GM12801 (cell line): ENCODE data around the gene ERCC1.

ENCODE experiments used
- CTCF ChIP-seq: IDR thresholded peaks from one replicate; pipeline ENCODE4 v1.5.1; 2011; ENCODE audit warnings: control low read depth; ENCODE audit not compliant: insufficient read length; ENCODE audit errors: extremely low read depth

ERCC1 gene

GRCh38 chr19:45385392-45386221 lies 38.1 kb downstream of the ERCC1 start:
- TF ChIP-seq CTCF, result no peak

GRCh38 chr19:45382426-45382825 lies 41.3 kb downstream of the ERCC1 start:
- no peak for TF ChIP-seq CTCF

- no peak for TF ChIP-seq CTCF
Measured at GRCh38 chr19:45380107-45380506, 43.6 kb downstream of the ERCC1 start.

- no peak for TF ChIP-seq CTCF
Measured at GRCh38 chr19:45376045-45376724, 47.5 kb downstream of the ERCC1 start.

GRCh38 chr19:45370410-45371204 lies 53.1 kb downstream of the ERCC1 start, which contains the start of gene ERCC2:
Gene ERCC2 (minus strand): TSS chr19:45370573. CDS start chr19:45370540, 33 bp downstream.
- TF ChIP-seq CTCF, result no peak

GRCh38 chr19:45368737-45369340 lies 54.9 kb downstream of the ERCC1 start:
- TF ChIP-seq CTCF, result no peak

GRCh38 chr19:45368127-45368526 lies 55.6 kb downstream of the ERCC1 start:
- no peak for TF ChIP-seq CTCF
